Measurements from ENCODE around the gene IGF1.

The IGF1 gene

DNA sequence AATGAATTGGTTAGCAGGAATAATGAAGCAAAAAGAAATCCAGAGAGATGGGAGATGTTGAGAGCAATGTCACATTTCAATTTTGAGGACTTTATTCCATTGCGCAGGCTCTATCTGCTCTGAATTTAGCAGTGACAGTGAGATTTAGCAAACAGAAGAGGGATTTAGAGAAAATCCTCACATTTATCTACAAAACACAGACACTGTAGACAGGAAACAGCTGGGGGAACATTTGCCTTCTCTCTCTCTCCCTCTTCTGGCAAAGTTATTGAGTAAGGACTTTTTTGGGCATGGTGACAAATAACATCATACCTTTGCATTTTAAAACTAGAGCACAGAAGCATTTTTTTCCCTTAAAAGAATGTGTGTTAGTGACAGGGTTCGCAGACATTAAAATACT, at the start of gene IGF1:
TSS of gene IGF1 (minus strand) at position 158 of the 400 bp plus-strand sequence. CDS start 182 bp downstream, outside the sequence.
- Histone ChIP-seq H3K27ac (ENCODE audit: low read length) (peak within 1 kb of the TSS; percentile 34), H3K36me3 (ENCODE audit: control insufficient read depth in 1 of 2, insufficient read depth in 2 of 2, low read length in 2 of 2) (no peaks in the 10 kb centered on the region), H3K4me3 (ENCODE audit: low read depth in 1 of 2, low read length in 2 of 2) (peak within 1 kb of the TSS; percentile 45 to 48), H3K9me3 (ENCODE audit: control insufficient read depth in 1 of 2, low read length in 2 of 2) (no peaks in the 10 kb centered on the region), H3K4me1 (ENCODE audit: control insufficient read depth in 1 of 2, insufficient read depth in 2 of 2, low read length in 2 of 2) (peaks cover 0 to 22% of the 10 kb centered on the region in 2 donors), H3K27me3 (ENCODE audit: low read depth, low read length) (no peaks in the 10 kb centered on the region)

DNA sequence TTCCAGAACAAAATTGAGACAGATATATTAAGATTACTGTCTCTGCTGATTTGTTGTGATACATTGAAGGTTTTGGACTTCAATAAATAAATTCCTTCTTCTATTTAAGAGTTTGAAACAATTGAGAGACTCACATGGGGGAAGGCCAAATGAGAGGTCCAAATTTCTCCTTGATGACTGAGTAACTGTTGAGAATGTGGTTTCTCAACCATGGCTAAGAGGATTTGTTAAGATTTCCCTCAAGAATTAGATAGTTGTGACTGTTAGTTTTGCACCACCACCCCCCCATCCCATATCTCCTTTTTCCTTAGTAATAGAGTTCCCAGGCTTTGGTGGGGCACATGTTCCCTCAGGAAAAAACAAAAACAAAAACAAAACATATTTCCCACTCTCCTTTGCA, 47.7 kb upstream of the IGF1 start:
- Histone ChIP-seq H3K27me3 (ENCODE audit: low read depth, low read length) (no peaks in the 10 kb centered on the region), H3K27ac (ENCODE audit: low read length) (no peak overlapping the region), H3K9me3 (ENCODE audit: control insufficient read depth in 1 of 2, low read length in 2 of 2) (no peaks in the 10 kb centered on the region)

DNA sequence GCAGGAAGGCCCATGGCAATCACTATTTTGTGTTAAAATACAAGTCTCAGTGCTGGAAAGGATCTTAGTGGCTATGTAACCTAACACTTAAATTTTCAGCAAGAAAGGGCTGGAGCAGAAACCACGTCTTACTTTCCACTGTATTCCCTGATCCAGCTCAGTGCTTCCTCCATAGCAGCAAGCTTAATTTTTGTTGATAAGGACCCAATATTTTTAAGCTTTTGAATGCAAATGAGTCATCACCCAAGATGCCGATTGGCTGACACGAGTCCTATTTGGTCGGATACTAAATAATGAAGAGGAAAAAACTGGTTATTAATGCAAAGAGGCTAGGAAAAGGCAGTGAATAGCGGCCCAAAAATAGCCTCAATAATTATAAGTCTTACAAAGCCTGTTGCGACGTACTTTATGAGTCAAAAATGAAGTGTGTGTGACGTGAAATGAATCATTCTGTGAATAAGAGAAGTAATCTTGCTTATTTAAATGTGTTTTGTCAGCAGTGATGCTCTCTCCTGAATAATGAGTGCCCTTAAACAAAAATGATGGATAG, 46.9 kb upstream of the IGF1 start:
- no peaks in the 10 kb centered on the region for H3K36me3 ChIP-seq (ENCODE audit: control insufficient read depth in 1 of 2, insufficient read depth in 2 of 2, low read length in 2 of 2)
- H3K27me3 ChIP-seq (ENCODE audit: low read depth, low read length) = no peaks in the 10 kb centered on the region
- H3K27ac ChIP-seq (ENCODE audit: low read length) = no peak overlapping the region
- no peak overlapping the region for H3K4me3 ChIP-seq (ENCODE audit: low read depth in 1 of 2, low read length in 2 of 2)
- H3K9me3 ChIP-seq (ENCODE audit: control insufficient read depth in 1 of 2, low read length in 2 of 2) = no peaks in the 10 kb centered on the region
- no peaks in the 10 kb centered on the region for H3K4me1 ChIP-seq (ENCODE audit: control insufficient read depth in 1 of 2, insufficient read depth in 2 of 2, low read length in 2 of 2)

More for the DNA sequence above, 47.7 kb upstream of the IGF1 start:
- no peaks in the 10 kb centered on the region for H3K36me3 ChIP-seq (ENCODE audit: control insufficient read depth in 1 of 2, insufficient read depth in 2 of 2, low read length in 2 of 2)
- H3K4me3 ChIP-seq (ENCODE audit: low read depth in 1 of 2, low read length in 2 of 2) = no peak overlapping the region
- no peaks in the 10 kb centered on the region for H3K4me1 ChIP-seq (ENCODE audit: control insufficient read depth in 1 of 2, insufficient read depth in 2 of 2, low read length in 2 of 2)

DNA sequence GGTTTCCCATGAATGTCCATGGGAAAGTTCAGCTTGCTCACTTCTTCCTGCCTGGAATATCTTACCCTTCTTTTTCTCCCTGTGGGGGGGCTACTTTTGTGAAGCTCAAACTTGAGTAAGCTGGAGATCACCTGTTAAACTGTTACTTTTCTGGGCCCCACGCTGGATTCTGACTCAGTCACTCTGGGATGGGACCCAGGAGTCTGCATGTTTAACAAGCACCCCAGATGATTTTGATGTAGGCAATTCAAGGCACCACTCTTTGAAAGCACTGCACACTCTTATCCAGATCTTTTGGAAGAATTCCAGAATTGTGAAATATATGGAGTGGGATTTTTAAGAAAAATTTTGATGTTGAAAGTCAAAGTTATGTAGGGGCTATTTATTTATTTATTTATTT, 46.3 kb upstream of the IGF1 start:
- H3K4me1 ChIP-seq (ENCODE audit: control insufficient read depth in 1 of 2, insufficient read depth in 2 of 2, low read length in 2 of 2) = no peaks in the 10 kb centered on the region
- no peaks in the 10 kb centered on the region for H3K27me3 ChIP-seq (ENCODE audit: low read depth, low read length)
- H3K36me3 ChIP-seq (ENCODE audit: control insufficient read depth in 1 of 2, insufficient read depth in 2 of 2, low read length in 2 of 2) = no peaks in the 10 kb centered on the region

DNA sequence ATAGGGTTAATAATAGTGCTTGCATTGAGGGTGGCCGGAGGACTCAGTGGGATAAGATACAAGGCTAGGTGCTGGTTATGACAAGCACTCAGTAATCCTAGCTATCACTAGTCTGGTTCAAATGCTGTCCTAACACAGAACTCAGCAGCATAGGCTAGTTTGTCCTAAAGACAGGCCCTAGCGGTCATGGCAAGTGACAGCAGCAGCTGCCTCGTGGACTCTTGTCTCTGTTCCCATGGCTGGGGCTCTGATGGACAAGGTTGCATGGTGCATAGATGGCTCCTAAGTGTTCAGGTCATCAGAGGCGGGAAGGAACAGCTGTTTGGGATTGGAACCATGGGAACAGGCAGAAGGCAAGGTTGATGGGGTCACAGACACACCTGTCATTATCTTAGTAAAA, 42.4 kb upstream of the IGF1 start:
- no peak overlapping the region for H3K27ac ChIP-seq (ENCODE audit: low read length)
- no peaks in the 10 kb centered on the region for H3K27me3 ChIP-seq (ENCODE audit: low read depth, low read length)

More for the DNA sequence above, 46.3 kb upstream of the IGF1 start:
- Histone ChIP-seq H3K9me3 (ENCODE audit: control insufficient read depth in 1 of 2, low read length in 2 of 2) (no peaks in the 10 kb centered on the region), H3K4me3 (ENCODE audit: low read depth in 1 of 2, low read length in 2 of 2) (no peak overlapping the region), H3K27ac (ENCODE audit: low read length) (no peak overlapping the region)

DNA sequence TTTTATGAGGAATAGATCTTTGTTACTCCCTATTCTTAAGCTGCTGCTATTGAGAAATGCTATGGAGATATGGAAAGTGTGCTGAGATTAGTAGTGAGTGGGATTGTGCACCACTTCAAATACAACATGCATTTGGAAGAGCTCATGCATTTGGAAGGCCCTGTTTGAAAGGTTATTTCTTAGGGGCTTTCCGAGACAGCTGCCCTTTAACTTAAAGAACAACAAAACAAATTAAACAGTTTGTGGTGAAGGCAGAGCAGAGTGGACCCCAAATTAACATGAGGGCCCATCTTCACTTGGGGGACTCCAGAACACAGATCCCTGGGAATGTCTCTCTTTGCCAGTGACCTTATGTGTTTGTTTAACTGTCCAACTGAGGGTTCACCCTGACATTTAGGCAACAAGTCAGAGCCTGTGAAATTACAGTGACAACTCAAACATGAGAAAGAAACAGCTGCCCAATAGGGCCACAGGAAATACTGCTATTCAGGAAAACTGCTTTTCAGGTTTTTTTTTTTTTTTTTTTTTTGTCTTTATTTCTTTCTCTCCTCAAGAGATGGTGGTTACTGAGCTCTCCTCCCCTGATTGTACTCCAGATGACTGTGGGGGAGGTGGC, 41.4 kb upstream of the IGF1 start:
- Histone ChIP-seq H3K4me1 (ENCODE audit: control insufficient read depth in 1 of 2, insufficient read depth in 2 of 2, low read length in 2 of 2) (no peaks in the 10 kb centered on the region), H3K36me3 (ENCODE audit: control insufficient read depth in 1 of 2, insufficient read depth in 2 of 2, low read length in 2 of 2) (no peaks in the 10 kb centered on the region), H3K27ac (ENCODE audit: low read length) (no peak overlapping the region), H3K27me3 (ENCODE audit: low read depth, low read length) (no peaks in the 10 kb centered on the region), H3K9me3 (ENCODE audit: control insufficient read depth in 1 of 2, low read length in 2 of 2) (no peaks in the 10 kb centered on the region), H3K4me3 (ENCODE audit: low read depth in 1 of 2, low read length in 2 of 2) (no peak overlapping the region)

More for the DNA sequence above, 42.4 kb upstream of the IGF1 start:
- no peaks in the 10 kb centered on the region for H3K4me1 ChIP-seq (ENCODE audit: control insufficient read depth in 1 of 2, insufficient read depth in 2 of 2, low read length in 2 of 2)
- no peaks in the 10 kb centered on the region for H3K36me3 ChIP-seq (ENCODE audit: control insufficient read depth in 1 of 2, insufficient read depth in 2 of 2, low read length in 2 of 2)
- no peaks in the 10 kb centered on the region for H3K9me3 ChIP-seq (ENCODE audit: control insufficient read depth in 1 of 2, low read length in 2 of 2)
- no peak overlapping the region for H3K4me3 ChIP-seq (ENCODE audit: low read depth in 1 of 2, low read length in 2 of 2)

DNA sequence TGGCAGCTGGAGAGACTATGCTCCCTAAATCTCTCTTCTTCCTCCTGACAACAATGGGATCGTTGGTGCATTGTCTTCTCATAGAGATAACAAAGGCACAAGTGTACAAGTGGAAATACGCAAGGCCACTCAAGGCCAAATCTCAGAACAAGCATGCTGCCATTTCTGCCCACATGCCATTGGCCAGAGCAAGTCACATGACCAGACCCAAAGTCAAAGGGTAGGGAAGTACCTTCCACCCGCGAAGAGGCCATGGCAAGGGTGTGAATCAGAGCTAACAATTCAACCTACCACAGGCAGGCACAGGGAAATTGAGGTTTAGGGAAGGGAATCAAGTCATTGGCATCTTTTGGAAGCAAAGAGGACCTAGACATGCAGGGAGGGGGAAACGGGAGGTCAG, 38.5 kb upstream of the IGF1 start:
- Histone ChIP-seq H3K4me3 (ENCODE audit: low read depth in 1 of 2, low read length in 2 of 2) (no peak overlapping the region), H3K27me3 (ENCODE audit: low read depth, low read length) (no peaks in the 10 kb centered on the region), H3K27ac (ENCODE audit: low read length) (no peak overlapping the region), H3K9me3 (ENCODE audit: control insufficient read depth in 1 of 2, low read length in 2 of 2) (no peaks in the 10 kb centered on the region), H3K36me3 (ENCODE audit: control insufficient read depth in 1 of 2, insufficient read depth in 2 of 2, low read length in 2 of 2) (no peaks in the 10 kb centered on the region), H3K4me1 (ENCODE audit: control insufficient read depth in 1 of 2, insufficient read depth in 2 of 2, low read length in 2 of 2) (no peaks in the 10 kb centered on the region)

DNA sequence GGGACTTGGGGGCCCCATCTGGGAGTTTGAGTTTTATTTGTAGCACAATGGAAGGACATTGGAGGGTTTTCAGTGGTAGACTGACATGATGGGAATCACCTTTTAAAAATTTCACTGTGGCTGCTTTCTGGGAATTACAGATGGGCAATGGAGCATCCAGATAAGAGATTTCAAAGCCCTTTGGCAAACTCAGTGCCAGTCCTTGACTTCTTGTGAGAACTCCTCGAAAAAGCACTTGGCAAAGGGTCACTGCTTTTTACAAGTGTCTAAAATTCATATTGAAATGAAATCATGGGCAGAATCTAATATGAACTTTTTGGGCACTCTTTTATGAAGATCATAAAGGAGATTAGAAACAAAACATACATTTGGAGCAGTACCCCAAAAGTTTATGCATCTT, 34.3 kb upstream of the IGF1 start:
- H3K36me3 ChIP-seq (ENCODE audit: control insufficient read depth in 1 of 2, insufficient read depth in 2 of 2, low read length in 2 of 2) = no peaks in the 10 kb centered on the region
- no peaks in the 10 kb centered on the region for H3K4me1 ChIP-seq (ENCODE audit: control insufficient read depth in 1 of 2, insufficient read depth in 2 of 2, low read length in 2 of 2)
- H3K27ac ChIP-seq (ENCODE audit: low read length) = no peak overlapping the region

DNA sequence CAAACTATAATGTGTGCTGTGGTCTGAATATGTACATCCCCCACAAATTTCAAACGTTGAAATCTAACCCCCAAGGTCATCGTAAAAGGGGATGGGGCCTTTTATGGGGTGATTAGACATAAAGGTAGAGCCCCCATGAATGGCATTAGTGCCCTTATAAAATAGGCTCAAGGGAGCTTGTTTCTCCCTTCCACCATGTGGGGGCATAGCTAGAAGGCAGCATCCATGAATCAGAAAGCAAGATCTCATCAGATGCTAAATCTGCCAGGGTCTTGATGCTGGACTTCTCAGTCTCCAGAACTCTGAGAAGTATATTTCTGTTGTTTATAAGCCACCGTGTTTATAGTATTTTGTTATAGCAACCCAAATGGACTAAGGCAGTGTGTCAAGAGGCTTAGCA, 33.4 kb upstream of the IGF1 start:
- H3K27ac ChIP-seq (ENCODE audit: low read length) = no peak overlapping the region
- no peak overlapping the region for H3K4me3 ChIP-seq (ENCODE audit: low read depth in 1 of 2, low read length in 2 of 2)
- no peaks in the 10 kb centered on the region for H3K4me1 ChIP-seq (ENCODE audit: control insufficient read depth in 1 of 2, insufficient read depth in 2 of 2, low read length in 2 of 2)
- no peaks in the 10 kb centered on the region for H3K27me3 ChIP-seq (ENCODE audit: low read depth, low read length)
- no peaks in the 10 kb centered on the region for H3K36me3 ChIP-seq (ENCODE audit: control insufficient read depth in 1 of 2, insufficient read depth in 2 of 2, low read length in 2 of 2)
- H3K9me3 ChIP-seq (ENCODE audit: control insufficient read depth in 1 of 2, low read length in 2 of 2) = no peaks in the 10 kb centered on the region

More for the DNA sequence above, 34.3 kb upstream of the IGF1 start:
- Histone ChIP-seq H3K27me3 (ENCODE audit: low read depth, low read length) (no peaks in the 10 kb centered on the region), H3K9me3 (ENCODE audit: control insufficient read depth in 1 of 2, low read length in 2 of 2) (no peaks in the 10 kb centered on the region), H3K4me3 (ENCODE audit: low read depth in 1 of 2, low read length in 2 of 2) (no peak overlapping the region)

DNA sequence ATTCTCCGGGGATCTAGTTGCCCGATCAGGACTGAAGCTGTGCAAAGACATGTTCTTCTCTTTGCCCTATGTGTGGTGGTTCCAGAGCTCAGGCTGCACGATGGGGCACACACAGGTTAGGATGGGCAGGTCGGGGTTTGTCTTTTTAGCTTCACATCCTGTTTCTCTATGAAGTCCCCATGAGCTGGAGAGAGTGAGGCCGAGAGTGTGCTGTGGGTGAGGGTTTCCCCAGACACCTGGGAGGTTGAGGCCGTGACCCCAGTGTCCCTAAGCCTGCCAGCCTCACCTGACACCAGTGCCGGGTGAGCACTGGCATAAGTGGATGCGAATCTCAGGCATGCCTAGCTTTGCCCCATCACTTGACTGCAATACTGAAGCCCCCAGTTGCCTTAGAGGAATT, 32.9 kb upstream of the IGF1 start:
- Histone ChIP-seq H3K9me3 (ENCODE audit: control insufficient read depth in 1 of 2, low read length in 2 of 2) (no peaks in the 10 kb centered on the region), H3K4me1 (ENCODE audit: control insufficient read depth in 1 of 2, insufficient read depth in 2 of 2, low read length in 2 of 2) (no peaks in the 10 kb centered on the region), H3K27ac (ENCODE audit: low read length) (no peak overlapping the region), H3K4me3 (ENCODE audit: low read depth in 1 of 2, low read length in 2 of 2) (no peak overlapping the region), H3K36me3 (ENCODE audit: control insufficient read depth in 1 of 2, insufficient read depth in 2 of 2, low read length in 2 of 2) (no peaks in the 10 kb centered on the region), H3K27me3 (ENCODE audit: low read depth, low read length) (no peaks in the 10 kb centered on the region)

DNA sequence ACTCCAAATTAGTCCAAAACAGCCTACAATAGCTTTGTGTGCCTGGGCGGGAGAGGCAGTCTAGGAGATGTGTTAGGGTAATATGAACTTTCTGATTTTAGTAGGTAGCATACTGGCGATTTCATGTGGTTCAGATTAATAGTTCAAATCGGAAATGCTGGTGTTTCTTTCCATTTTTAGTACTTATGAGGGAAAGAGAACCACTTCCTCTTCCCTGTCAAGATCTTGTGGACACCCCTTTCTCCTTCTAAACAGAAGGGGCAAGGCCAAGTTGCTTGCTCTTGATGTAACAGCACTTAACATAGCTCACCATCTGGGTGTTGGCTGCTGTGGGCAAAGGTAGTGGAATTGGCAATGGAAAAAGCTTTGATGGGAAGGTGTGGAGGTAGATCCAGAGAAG, 32.2 kb upstream of the IGF1 start:
- Histone ChIP-seq H3K4me3 (ENCODE audit: low read depth in 1 of 2, low read length in 2 of 2) (no peak overlapping the region), H3K27me3 (ENCODE audit: low read depth, low read length) (no peaks in the 10 kb centered on the region), H3K27ac (ENCODE audit: low read length) (no peak overlapping the region), H3K4me1 (ENCODE audit: control insufficient read depth in 1 of 2, insufficient read depth in 2 of 2, low read length in 2 of 2) (no peaks in the 10 kb centered on the region), H3K9me3 (ENCODE audit: control insufficient read depth in 1 of 2, low read length in 2 of 2) (no peaks in the 10 kb centered on the region), H3K36me3 (ENCODE audit: control insufficient read depth in 1 of 2, insufficient read depth in 2 of 2, low read length in 2 of 2) (no peaks in the 10 kb centered on the region)

DNA sequence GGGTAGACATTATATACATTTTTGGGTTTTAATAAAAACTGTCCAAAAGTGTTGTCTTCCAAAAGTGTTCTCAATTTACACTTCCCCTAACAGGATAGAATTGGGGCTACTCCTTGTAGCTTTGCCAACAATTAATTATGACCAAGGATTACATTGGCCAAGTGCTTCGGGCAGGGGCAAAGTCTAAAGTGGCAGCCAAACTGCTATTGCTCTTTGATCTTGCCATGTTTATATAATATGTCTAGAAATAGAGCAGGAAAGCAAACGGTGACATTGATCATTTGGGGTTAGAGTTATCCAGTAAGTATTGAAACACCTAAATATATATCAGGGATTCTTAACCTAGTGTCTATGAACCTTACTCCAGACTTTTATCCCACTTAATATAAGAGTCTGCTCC, 31.2 kb upstream of the IGF1 start:
- H3K27ac ChIP-seq (ENCODE audit: low read length) = no peak overlapping the region
- no peak overlapping the region for H3K4me3 ChIP-seq (ENCODE audit: low read depth in 1 of 2, low read length in 2 of 2)

More for the DNA sequence above, 31.2 kb upstream of the IGF1 start:
- no peaks in the 10 kb centered on the region for H3K36me3 ChIP-seq (ENCODE audit: control insufficient read depth in 1 of 2, insufficient read depth in 2 of 2, low read length in 2 of 2)
- no peaks in the 10 kb centered on the region for H3K4me1 ChIP-seq (ENCODE audit: control insufficient read depth in 1 of 2, insufficient read depth in 2 of 2, low read length in 2 of 2)
- peaks cover 0 to 4% of the 10 kb centered on the region in 2 donors for H3K9me3 ChIP-seq (ENCODE audit: control insufficient read depth in 1 of 2, low read length in 2 of 2)
- H3K27me3 ChIP-seq (ENCODE audit: low read depth, low read length) = no peaks in the 10 kb centered on the region
